NT2/D1 (cell line): ENCODE results near the gene TTC4.

Source experiments
- YY1 ChIP-seq: IDR thresholded peaks from 2 replicates; pipeline ENCODE4 v1.6.1; 2011; ENCODE audit not compliant: insufficient read length, insufficient read depth
- ZNF274 ChIP-seq: IDR thresholded peaks from 2 replicates; pipeline ENCODE4 v1.6.1; 2011; ENCODE audit warnings: mild to moderate bottlenecking, low read depth, low read length

DNA sequence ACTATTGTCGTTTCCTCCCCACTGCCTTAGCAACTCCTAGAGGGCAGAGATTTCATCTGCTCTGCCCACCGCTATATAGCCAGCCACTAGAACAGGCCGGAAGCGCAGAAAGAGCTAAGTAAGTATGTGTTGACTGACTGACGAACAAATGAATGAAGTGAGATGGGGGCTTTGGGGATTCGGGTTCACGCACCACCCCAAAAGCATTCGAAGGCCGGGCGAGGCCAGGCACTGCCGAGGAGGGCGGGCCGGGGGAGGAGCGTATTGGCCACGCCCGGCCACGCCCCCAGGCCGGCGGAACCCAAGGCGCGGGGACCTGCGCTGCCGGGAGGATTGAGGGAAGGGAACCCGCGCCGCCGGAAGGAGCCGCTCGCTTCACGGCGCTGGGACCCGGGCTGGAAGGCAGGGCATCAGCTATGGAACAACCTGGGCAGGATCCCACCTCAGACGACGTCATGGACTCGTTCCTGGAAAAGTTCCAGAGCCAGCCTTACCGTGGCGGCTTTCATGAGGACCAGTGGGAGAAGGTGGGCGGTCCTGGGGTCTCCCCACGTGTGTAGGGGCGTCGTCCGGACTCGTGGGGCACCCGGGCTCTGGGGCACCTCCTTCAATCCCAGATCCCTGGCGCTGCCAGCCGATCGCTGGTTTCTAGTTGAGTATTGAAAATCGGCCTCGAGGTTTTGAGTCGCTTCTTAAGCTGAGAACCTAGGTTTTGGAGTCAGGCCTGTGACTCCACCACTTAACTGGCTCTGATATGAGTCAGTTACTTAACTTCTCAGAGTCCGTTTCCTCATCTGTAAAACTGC lies at the start of gene TTC4:
- TF ChIP-seq ZNF274, result no peak
- TF ChIP-seq YY1, result no peak
